IMR-90 (cell line): Measurements from ENCODE around the gene ST3GAL5. TPM values are rescaled to one million over a fixed set of nuclear protein-coding genes. Genes with fewer than 3 reads are reported as not detected.
A peak's percentile ranks its signal among the peaks of the same experiment; 100 is the strongest.

Source experiments
- ATAC-seq: fragments of 200-7000 bp; cut with Tn5 transposase; 2 replicates; pipeline ENCODE4 v1.9.1; 2020; ENCODE audit warnings: low read depth, mild to moderate bottlenecking, moderate library complexity
- BruUV-seq: library from RNA; stranded (reverse); fragments of 400-500 nt; replicated peaks from 2 replicates; lab custom pipeline; 2021; lab: Mats Ljungman, UMichigan
- CTCF ChIA-PET: fragments of 300-600 bp; formaldehyde crosslinking; extraction: SDS; loops from one replicate; lab custom pipeline; 2021; ENCODE audit warnings: antibody characterized with exemption; lab: Yijun Ruan, JAX
- POLR2A ChIA-PET: fragments of 300-600 bp; sonication (Branson Sonifier 250); formaldehyde crosslinking; loops from one replicate; lab custom pipeline; 2022; ENCODE audit warnings: antibody characterized with exemption; ENCODE audit not compliant: unreplicated experiment; lab: Charles Lee
- DNase-seq: peaks from one replicate; pipeline ENCODE4 v3.0.0; 2013
- H2AFZ ChIP-seq: replicated peaks from 2 replicates; pipeline ENCODE3; 2013; ENCODE audit warnings: low read length, mild to moderate bottlenecking; ENCODE audit not compliant: poor library complexity
- H2AK5ac ChIP-seq: 2 replicates; pipeline ENCODE4 v1.6.1; 2013; ENCODE audit warnings: low read depth, low read length, inconsistent platforms
- H2AK9ac ChIP-seq: replicated peaks from 2 replicates; pipeline ENCODE3; 2013; ENCODE audit warnings: mild to moderate bottlenecking, low read depth, low read length, moderate library complexity; ENCODE audit not compliant: poor library complexity
- H2BK120ac ChIP-seq: 2 replicates; pipeline ENCODE4 v1.6.1; 2013; ENCODE audit warnings: low read depth, low read length, inconsistent platforms
- H2BK15ac ChIP-seq: 3 replicates; pipeline ENCODE4 v1.6.1; 2013; ENCODE audit warnings: low read depth, low read length, inconsistent platforms
- H2BK20ac ChIP-seq: 2 replicates; pipeline ENCODE4 v1.6.1; 2013; ENCODE audit warnings: low read depth, mild to moderate bottlenecking, inconsistent platforms, low read length, moderate library complexity
- H2BK5ac ChIP-seq: 2 replicates; pipeline ENCODE4 v1.6.1; 2013; ENCODE audit warnings: mild to moderate bottlenecking, low read depth, low read length, inconsistent platforms; ENCODE audit not compliant: poor library complexity, severe bottlenecking
- H3K14ac ChIP-seq: replicated peaks from 2 replicates; pipeline ENCODE4 v1.6.1; 2013; ENCODE audit warnings: low read depth, low read length, inconsistent platforms
- H3K18ac ChIP-seq: 2 replicates; pipeline ENCODE4 v1.6.1; 2013; ENCODE audit warnings: low read depth, low read length, control low read depth
- H3K23ac ChIP-seq: 2 replicates; pipeline ENCODE4 v1.6.1; 2013; ENCODE audit warnings: low read depth, low read length, inconsistent platforms
- H3K27ac ChIP-seq: 2 replicates; pipeline ENCODE4 v1.5.1; 2013; ENCODE audit warnings: mild to moderate bottlenecking, control low read depth, low read length; ENCODE audit not compliant: insufficient read depth
- H3K27me3 ChIP-seq: 2 replicates; pipeline ENCODE4 v1.6.1; 2013; ENCODE audit warnings: low read length; ENCODE audit not compliant: control insufficient read depth, insufficient read depth
- H3K36me3 ChIP-seq: 2 replicates; pipeline ENCODE4 v1.6.1; 2013; ENCODE audit warnings: low read length, mixed read lengths; ENCODE audit not compliant: control insufficient read depth, insufficient read depth
- H3K4ac ChIP-seq: 2 replicates; pipeline ENCODE4 v1.6.1; 2013; ENCODE audit warnings: low read depth, low read length, inconsistent platforms
- H3K4me1 ChIP-seq: 2 replicates; pipeline ENCODE4 v1.6.1; 2013; ENCODE audit warnings: low read length, mixed read lengths; ENCODE audit not compliant: control insufficient read depth, insufficient read depth
- H3K4me2 ChIP-seq: 2 replicates; pipeline ENCODE4 v1.6.1; 2013; ENCODE audit warnings: low read depth, mild to moderate bottlenecking, control low read depth, low read length, moderate library complexity
- H3K4me3 ChIP-seq: 2 replicates; pipeline ENCODE4 v1.5.1; 2013; ENCODE audit warnings: low read depth, mild to moderate bottlenecking, control low read depth, low read length, moderate library complexity; ENCODE audit not compliant: insufficient read depth
- H3K56ac ChIP-seq: 2 replicates; pipeline ENCODE4 v1.6.1; 2013; ENCODE audit warnings: low read length, inconsistent platforms; ENCODE audit not compliant: insufficient read depth; ENCODE audit errors: extremely low read depth
- H3K79me1 ChIP-seq, 2 experiments: 2 replicates each; pipeline ENCODE4 v1.6.1; 2013; ENCODE audit warnings: low read length in 2 of 2, inconsistent platforms in 1 of 2, low read depth in 1 of 2
- H3K9ac ChIP-seq: 2 replicates; pipeline ENCODE4 v1.6.1; 2013; ENCODE audit warnings: low read depth, low read length, control low read depth
- H3K9me1 ChIP-seq: 2 replicates; pipeline ENCODE4 v1.6.1; 2013; ENCODE audit warnings: low read length, inconsistent platforms; ENCODE audit not compliant: insufficient read depth
- H3K9me3 ChIP-seq: 2 replicates; pipeline ENCODE4 v1.6.1; 2013; ENCODE audit warnings: low read length; ENCODE audit not compliant: control insufficient read depth, insufficient read depth
- H4K20me1 ChIP-seq: 2 replicates; pipeline ENCODE4 v1.6.1; 2013; ENCODE audit warnings: low read length, inconsistent platforms; ENCODE audit not compliant: insufficient read depth
- H4K5ac ChIP-seq: 2 replicates; pipeline ENCODE4 v1.6.1; 2013; ENCODE audit warnings: mild to moderate bottlenecking, low read depth, low read length, control low read depth
- H4K8ac ChIP-seq, 2 experiments: 2 replicates each; pipeline ENCODE4 v1.6.1; 2013; ENCODE audit warnings: low read depth in 2 of 2, low read length in 2 of 2, control low read depth in 1 of 2, inconsistent platforms in 1 of 2
- H4K91ac ChIP-seq: 2 replicates; pipeline ENCODE4 v1.6.1; 2013; ENCODE audit warnings: low read depth, low read length, inconsistent platforms; ENCODE audit not compliant: insufficient read depth
- ELK1 ChIP-seq: fragments of 150-350 bp; IDR thresholded peaks from 2 replicates; pipeline ENCODE4 v1.6.1; 2016; ENCODE audit warnings: low read depth, mild to moderate bottlenecking, low read length, moderate library complexity, borderline replicate concordance
- MAZ ChIP-seq: IDR thresholded peaks from 2 replicates; pipeline ENCODE4 v1.6.1; 2012; ENCODE audit warnings: low read depth, mild to moderate bottlenecking, low read length, improper control_type of control experiment, moderate library complexity, borderline replicate concordance
- NFE2L2 ChIP-seq: fragments of 150-350 bp; IDR thresholded peaks from 2 replicates; pipeline ENCODE4 v1.6.1; 2016; ENCODE audit warnings: low read depth, mild to moderate bottlenecking, low read length
- WGBS, 2 experiments: methylation state at CpG; one replicate each; pipeline versions ENCODE4 v1.1.5 to v1.1.7; 2013; ENCODE audit warnings: missing lambda C conversion rate in 2 of 2; ENCODE audit not compliant: insufficient read length in 1 of 2; ENCODE audit errors: extremely low coverage in 2 of 2; 5-methylcytosine and 5-hydroxymethylcytosine counted together
- dilution Hi-C: fragments of 300-500 bp; cut with HindIII; formaldehyde crosslinking; loops from one replicate; pipeline ENCODE4 v1.14.3; 2018; ENCODE audit warnings: low sequenced_read_pairs; ENCODE audit not compliant: unreplicated experiment
- in situ Hi-C: fragments of 300-500 bp; cut with MboI; formaldehyde crosslinking; loops from 3 replicates; pipeline ENCODE4 v1.14.3; 2019; ENCODE audit warnings: low sequenced_read_pairs, inconsistent platforms, mixed read lengths
- intact Hi-C: fragments of 100-400 bp; cut with micrococcal nuclease; formaldehyde crosslinking; loops from 2 replicates; pipeline ENCODE4 v1.10.0; 2022
- polyA plus RNA-seq, 3 experiments: library from polyadenylated mRNA; depleted of rRNA; stranded (reverse); fragments of >200 nt; gene quantifications; 2 replicates each; pipeline ENCODE4 v1.2.3, GENCODE V29; 2012; ENCODE audit warnings: low replicate concordance in 1 of 3
- total RNA-seq: library from RNA; depleted of rRNA; stranded (reverse); fragments of >200 nt; gene quantifications from 2 replicates; pipeline ENCODE4 v1.2.3, GENCODE V29; 2012

Gene ST3GAL5
- total and polyA plus RNA-seq, 2 of the 4 experiments (the other 2 are of a cell fraction): 16.8 to 21.0 TPM

DNA sequence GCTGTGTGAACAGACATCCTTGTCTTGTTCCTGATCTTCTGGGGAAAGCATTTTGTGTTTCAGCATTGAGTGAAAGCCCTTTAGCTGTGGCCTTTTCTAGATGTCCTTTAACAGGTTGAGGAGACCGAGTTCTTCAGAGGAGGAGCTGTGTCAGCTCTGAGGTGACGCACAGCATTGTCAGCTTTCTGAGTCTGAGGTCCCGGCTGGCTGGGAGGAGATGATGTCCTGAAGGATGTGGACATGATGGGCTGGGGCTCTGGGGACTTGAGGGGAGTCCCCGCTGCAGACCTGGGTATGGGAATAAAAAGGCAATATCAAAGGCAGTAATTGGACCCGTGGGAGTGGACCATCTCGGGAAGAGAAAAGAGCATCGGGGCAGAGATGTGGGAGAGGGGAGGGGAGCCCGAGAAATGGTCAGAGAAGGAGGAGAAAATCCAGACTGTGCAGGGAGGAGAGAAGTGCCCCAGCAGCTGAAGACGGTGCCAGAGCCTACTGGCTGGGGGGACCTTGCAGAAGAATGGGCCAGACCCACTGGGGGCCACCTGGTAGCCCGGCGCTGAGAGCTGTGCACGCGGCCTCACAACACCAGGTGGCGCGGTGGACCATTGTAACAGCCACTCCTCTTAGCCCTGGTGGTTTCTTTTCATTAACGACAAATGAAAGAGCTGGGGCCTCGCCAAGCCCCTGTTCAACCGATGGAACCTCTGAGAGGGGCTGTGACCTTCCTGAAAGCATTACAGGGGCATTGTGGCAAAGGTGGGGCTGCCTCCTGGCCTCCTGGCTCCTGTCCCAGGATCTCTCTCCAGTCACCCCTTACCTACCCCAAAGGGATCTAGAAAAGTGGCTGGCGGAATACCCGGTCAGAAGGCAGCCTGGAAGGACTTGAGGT, 61.6 kb downstream of the ST3GAL5 start (continued):
- TF ChIP-seq MAZ (peak; percentile 51; the same call in 1 of the 2 replicates), ELK1 (no peak)

DNA sequence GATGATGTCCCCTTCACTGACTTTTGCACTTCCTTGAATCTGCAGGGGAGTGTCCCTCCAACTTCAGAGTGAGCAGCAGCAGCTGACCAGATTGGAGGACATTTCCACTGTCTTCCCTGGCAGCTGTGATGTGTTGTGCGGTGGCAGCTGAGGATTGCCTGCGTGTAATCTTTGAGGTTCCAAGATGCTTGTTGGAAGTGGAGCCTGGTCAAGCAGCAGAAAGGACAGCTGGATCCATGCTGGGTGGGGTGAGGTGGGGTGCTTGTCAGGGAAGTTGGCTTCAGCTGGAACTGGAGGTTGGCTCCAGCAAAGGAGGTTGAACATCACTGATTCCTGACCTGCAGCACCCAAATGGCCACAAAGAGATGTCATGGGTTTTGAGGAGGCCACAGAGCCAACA, 64.8 kb downstream of the ST3GAL5 start:
- H2BK120ac ChIP-seq: no peak overlapping the region
- ATAC-seq: no peak
- in situ Hi-C loops: no loop called here
- H3K18ac ChIP-seq: no peak overlapping the region
- no CpG with 5 or more reads among the region's 2 CpGs for WGBS, 2 experiments
- no TSS peak for BruUV-seq
- H3K9me1 ChIP-seq: no peaks in the 10 kb centered on the region
- H4K20me1 ChIP-seq: no peaks in the 10 kb centered on the region
- H3K4me2 ChIP-seq: no peak overlapping the region
- H3K36me3 ChIP-seq: no peaks in the 10 kb centered on the region
- no peak overlapping the region for H2AK9ac ChIP-seq
- peak overlapping the region; percentile 46 for H2AFZ ChIP-seq
- H3K4me3 ChIP-seq: no peak overlapping the region
- H3K27me3 ChIP-seq: peaks cover 12% of the 10 kb centered on the region
- no peak overlapping the region for H2BK15ac ChIP-seq
- no peak overlapping the region for H4K91ac ChIP-seq
- no peak overlapping the region for H2BK5ac ChIP-seq
- no peak overlapping the region for H3K4ac ChIP-seq
- DNase-seq: no peak
- H3K27ac ChIP-seq: no peak overlapping the region
- H3K79me1 ChIP-seq: no peaks in the 10 kb centered on the region
- intact Hi-C loops: no loop called here
- no peak overlapping the region for H3K9ac ChIP-seq
- H3K14ac ChIP-seq: no peak overlapping the region
- no peak overlapping the region for H3K23ac ChIP-seq
- no peak for TF ChIP-seq NFE2L2
- H2BK20ac ChIP-seq: no peak overlapping the region
- H4K5ac ChIP-seq: no peak overlapping the region
- H3K9me3 ChIP-seq: no peaks in the 10 kb centered on the region
- H3K4me1 ChIP-seq: peaks cover 2% of the 10 kb centered on the region; the same call in 1 of the 2 replicates
- dilution Hi-C loops: no loop called here
- H2AK5ac ChIP-seq: no peak overlapping the region
- CTCF ChIA-PET: interaction anchor here (1.1 to 11.9 kb wide), 3 partner anchors 52 to 255 kb away, joined by 3 to 91 read pairs (median 3); no protein-coding TSS in a partner anchor
- no peak overlapping the region for H4K8ac ChIP-seq
- POLR2A ChIA-PET: no interaction called here
- no peak overlapping the region for H3K56ac ChIP-seq
